H54 (cell line): Measurements from ENCODE around the gene GPR82.
"Not testable (repeated sequence)": the region's sequence is repeated elsewhere in the genome, so short reads cannot be mapped to it uniquely, and the experiment has no call there.

ENCODE experiments used
- DNase-seq: peaks from one replicate; pipeline ENCODE4 v3.0.0; 2011; ENCODE audit warnings: low spot score, mixed read lengths; ENCODE audit not compliant: insufficient read length
- FAIRE-seq: peaks from 3 replicates; lab custom pipeline; 2011; peaks lifted over from hg19 to GRCh38; lab: Jason Lieb, UNC
- POLR2A ChIP-seq: IDR thresholded peaks from 2 replicates; pipeline ENCODE4 v1.6.1; 2011; ENCODE audit warnings: low read depth, mild to moderate bottlenecking, low read length

Gene GPR82, protein sequence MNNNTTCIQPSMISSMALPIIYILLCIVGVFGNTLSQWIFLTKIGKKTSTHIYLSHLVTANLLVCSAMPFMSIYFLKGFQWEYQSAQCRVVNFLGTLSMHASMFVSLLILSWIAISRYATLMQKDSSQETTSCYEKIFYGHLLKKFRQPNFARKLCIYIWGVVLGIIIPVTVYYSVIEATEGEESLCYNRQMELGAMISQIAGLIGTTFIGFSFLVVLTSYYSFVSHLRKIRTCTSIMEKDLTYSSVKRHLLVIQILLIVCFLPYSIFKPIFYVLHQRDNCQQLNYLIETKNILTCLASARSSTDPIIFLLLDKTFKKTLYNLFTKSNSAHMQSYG

GRCh38 chrX:41723826-41724225 lies at the start of gene GPR82:
Gene GPR82, plus strand, starts transcription at chrX:41724181. Its CDS starts 2,846 bp downstream, at chrX:41727027.
- no peak for FAIRE-seq
- TF ChIP-seq POLR2A: no peak
- no peak for DNase-seq

DNA sequence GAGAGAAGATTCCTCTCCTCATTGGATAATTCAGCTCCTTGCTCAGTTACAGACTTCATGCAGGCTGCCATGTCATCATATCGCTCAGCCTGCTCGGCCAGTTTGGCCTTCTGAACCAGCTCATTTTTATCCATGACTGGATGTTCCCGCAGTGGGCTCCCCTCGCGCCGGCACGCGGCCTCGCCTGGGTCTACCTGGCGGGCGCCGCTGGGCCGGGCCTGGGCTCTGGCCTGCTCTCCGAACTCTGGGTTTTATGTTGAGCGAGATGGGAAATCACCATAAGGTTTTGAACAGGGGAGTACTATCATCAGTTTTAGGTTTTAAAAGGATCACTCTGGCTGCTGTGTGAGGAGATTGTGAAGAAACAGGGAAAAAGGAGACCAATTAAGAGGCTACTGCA lies 47.6 kb upstream of the GPR82 start:
- not testable (repeated sequence) for FAIRE-seq, DNase-seq

DNA sequence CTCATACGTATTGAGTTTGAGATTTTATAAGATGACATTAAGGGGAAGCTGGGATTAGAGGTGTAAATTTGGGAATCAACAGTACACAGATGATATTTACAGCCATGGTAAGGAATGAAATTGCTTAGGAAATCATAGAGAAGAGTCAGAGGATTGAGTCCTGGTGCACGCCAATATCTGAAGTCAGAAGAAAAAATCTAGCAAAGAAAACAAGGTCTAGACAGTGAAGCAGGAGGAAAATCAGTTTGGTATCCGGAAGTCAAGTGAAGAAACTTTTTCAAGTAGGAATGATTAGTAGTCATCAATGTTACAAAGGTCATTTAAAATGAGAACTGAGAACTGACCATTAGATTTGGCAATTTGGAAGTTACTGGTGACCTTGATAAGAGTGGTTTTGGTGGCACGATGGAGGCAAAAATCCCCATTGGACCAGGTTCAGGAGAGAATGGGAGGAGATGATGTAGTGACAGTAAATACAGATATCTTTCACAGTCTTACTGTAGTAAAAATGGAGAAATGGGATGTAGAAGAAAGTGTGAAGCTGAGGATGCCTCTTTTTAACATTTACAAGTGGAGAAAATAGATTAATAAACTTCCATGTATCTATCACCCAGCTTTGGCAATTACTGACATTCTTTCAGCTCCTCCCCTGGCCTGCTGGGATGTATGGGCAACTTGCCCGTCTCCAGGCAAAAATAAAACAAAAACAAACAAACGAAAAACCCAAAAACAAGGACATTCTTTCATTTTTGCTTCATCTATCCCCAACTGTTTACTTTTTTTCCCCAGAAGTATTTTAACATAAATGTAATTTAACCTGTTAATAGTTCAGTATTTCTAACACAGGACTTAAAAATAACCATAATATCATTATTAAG lies 46.6 kb upstream of the GPR82 start:
- no peak for TF ChIP-seq POLR2A
- FAIRE-seq (no peak), DNase-seq (no peak)

GRCh38 chrX:41684138-41684537 lies 39.8 kb upstream of the GPR82 start:
- no peak for DNase-seq
- FAIRE-seq: no peak
- no peak for TF ChIP-seq POLR2A

GRCh38 chrX:41684940-41685339 lies 39.0 kb upstream of the GPR82 start:
- FAIRE-seq (no peak), DNase-seq (no peak)
- no peak for TF ChIP-seq POLR2A

- no peak for TF ChIP-seq POLR2A
- DNase-seq (no peak), FAIRE-seq (no peak)
Measured at GRCh38 chrX:41686788-41687187, 37.2 kb upstream of the GPR82 start.

DNA sequence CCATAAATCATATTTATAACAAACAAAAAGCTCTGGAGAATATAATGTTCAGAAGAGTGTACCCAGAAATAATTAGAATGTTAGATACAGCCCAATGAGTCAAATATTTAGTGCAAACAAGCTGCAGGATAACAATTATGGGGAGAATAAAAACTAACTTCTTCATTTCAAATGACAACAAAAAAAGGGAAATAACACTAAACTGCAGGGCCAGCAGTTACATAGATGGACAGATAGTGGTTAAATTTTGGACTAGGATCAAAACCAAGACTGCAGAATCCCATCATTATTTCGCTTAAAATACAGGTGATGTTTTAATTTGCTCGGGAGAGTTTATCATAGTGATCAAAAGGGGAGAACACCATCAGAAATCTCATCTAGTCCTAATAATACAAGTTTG lies 35.8 kb upstream of the GPR82 start:
- FAIRE-seq (no peak), DNase-seq (no peak)
- no peak for TF ChIP-seq POLR2A

DNA sequence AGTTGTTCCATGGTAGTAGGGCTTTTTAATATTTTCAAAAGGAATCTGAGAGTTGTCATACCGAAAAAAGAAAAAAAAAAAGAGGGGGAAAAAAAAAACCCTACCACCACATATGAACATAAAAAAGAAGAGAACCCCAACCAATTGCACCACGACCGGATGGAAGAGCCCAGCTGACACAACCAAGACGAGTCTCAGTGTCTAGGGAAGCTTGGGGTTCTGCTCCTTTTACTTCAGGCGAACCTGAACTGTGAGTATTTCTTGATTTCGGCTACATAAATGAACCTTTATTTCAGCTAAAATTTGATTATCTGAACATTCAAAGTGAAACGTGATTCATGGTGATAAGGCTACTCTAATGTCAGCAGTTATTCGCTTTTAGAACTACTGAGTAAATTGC lies 35.1 kb upstream of the GPR82 start, which contains the start of gene GPR34:
TSS of gene GPR34 (plus strand) at position 139 of the 400 bp plus-strand sequence. CDS start 6,661 bp downstream, outside the sequence.
- DNase-seq (no peak), FAIRE-seq (no peak)
- TF ChIP-seq POLR2A: no peak

- TF ChIP-seq POLR2A: no peak
- DNase-seq (no peak), FAIRE-seq (no peak)
Measured at GRCh38 chrX:41689711-41690110, 34.3 kb upstream of the GPR82 start.

GRCh38 chrX:41692162-41692749 lies 31.7 kb upstream of the GPR82 start:
- no peak for FAIRE-seq

DNA sequence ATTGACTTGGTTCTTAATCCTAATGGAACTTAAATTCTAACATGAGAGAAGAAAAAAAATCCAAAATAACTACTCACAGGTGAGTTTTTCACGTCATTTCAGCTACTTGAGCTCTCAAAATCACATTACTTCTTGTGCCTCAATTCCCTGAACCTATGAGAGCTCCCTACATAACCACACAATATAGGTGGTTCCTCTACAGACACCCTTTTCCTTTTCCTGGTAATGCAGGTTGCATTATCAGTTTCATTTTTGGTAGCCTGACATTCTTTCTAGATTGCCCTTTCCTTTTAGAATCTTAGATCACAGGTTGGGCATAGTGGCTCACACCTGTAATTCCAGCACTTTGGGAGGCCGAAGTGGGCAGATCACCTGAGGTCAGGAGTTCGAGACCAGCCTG lies 31.0 kb upstream of the GPR82 start:
- FAIRE-seq (no peak), DNase-seq (no peak)
- TF ChIP-seq POLR2A: no peak

More at GRCh38 chrX:41692162-41692749, 31.7 kb upstream of the GPR82 start:
- DNase-seq: no peak
- no peak for TF ChIP-seq POLR2A

GRCh38 chrX:41695426-41695825 lies 28.6 kb upstream of the GPR82 start:
- no peak for DNase-seq
- no peak for FAIRE-seq
- TF ChIP-seq POLR2A: no peak

GRCh38 chrX:41703574-41704029 lies 20.4 kb upstream of the GPR82 start:
- no peak for FAIRE-seq
- TF ChIP-seq POLR2A: no peak
- no peak for DNase-seq

- no peak for FAIRE-seq
- no peak for TF ChIP-seq POLR2A
- DNase-seq: no peak
Measured at GRCh38 chrX:41705042-41705441, 18.9 kb upstream of the GPR82 start.
